A673 (cell line): ENCODE data around the gene CTIF. TPM values are rescaled to one million over a fixed set of nuclear protein-coding genes. Genes with fewer than 3 reads are reported as not detected.

Experiments
- BruUV-seq: library from RNA; stranded (reverse); fragments of 400-500 nt; replicated peaks from 2 replicates; lab custom pipeline; 2021; lab: Mats Ljungman, UMichigan
- CTCF ChIA-PET: fragments of 300-600 bp; sonication (Branson Sonifier 250); formaldehyde crosslinking; loops from one replicate; lab custom pipeline; 2022; ENCODE audit warnings: antibody characterized with exemption; lab: Charles Lee
- POLR2A ChIA-PET: fragments of 300-600 bp; sonication (Branson Sonifier 250); formaldehyde crosslinking; loops from one replicate; lab custom pipeline; 2022; ENCODE audit warnings: antibody characterized with exemption; ENCODE audit not compliant: low non-redundant PET; lab: Charles Lee
- DNase-seq: peaks from one replicate; pipeline ENCODE4 v3.0.0-alpha.2; 2015; ENCODE audit warnings: low spot score
- H3K27ac ChIP-seq: fragments of 200-600 bp; sonication (generic); 2 replicates; pipeline ENCODE4 v1.5.1; 2016; ENCODE audit warnings: mixed run types, low read depth, mild to moderate bottlenecking, mixed read lengths, antibody characterized with exemption, low read length; ENCODE audit not compliant: poor library complexity, severe bottlenecking
- H3K27me3 ChIP-seq: fragments of 200-600 bp; sonication (generic); replicated peaks from 2 replicates; pipeline ENCODE4 v1.6.1; 2017; ENCODE audit warnings: mixed run types, low read depth, mild to moderate bottlenecking, mixed read lengths, antibody characterized with exemption, low read length; ENCODE audit not compliant: insufficient read depth, poor library complexity
- H3K36me3 ChIP-seq: fragments of 200-600 bp; sonication (generic); 2 replicates; pipeline ENCODE4 v1.6.1; 2016; ENCODE audit warnings: mixed run types, mild to moderate bottlenecking, mixed read lengths, antibody characterized with exemption, low read length; ENCODE audit not compliant: insufficient read depth, poor library complexity, severe bottlenecking
- H3K4me1 ChIP-seq: fragments of 200-600 bp; sonication (generic); 2 replicates; pipeline ENCODE4 v1.6.1; 2017; ENCODE audit warnings: mixed run types, mild to moderate bottlenecking, mixed read lengths, antibody characterized with exemption, low read length; ENCODE audit not compliant: insufficient read depth, poor library complexity, severe bottlenecking
- H3K4me3 ChIP-seq: fragments of 200-600 bp; sonication (generic); 2 replicates; pipeline ENCODE4 v1.5.1; 2016; ENCODE audit warnings: low read depth, mixed run types, mild to moderate bottlenecking, mixed read lengths, low read length; ENCODE audit not compliant: poor library complexity, severe bottlenecking
- H3K9me3 ChIP-seq: fragments of 200-600 bp; sonication (generic); 2 replicates; pipeline ENCODE4 v1.6.1; 2016; ENCODE audit warnings: mixed run types, low read depth, mild to moderate bottlenecking, mixed read lengths, antibody characterized with exemption, low read length; ENCODE audit not compliant: poor library complexity, severe bottlenecking
- EZH2 ChIP-seq: fragments of 200-600 bp; sonication (generic); IDR thresholded peaks from 2 replicates; pipeline ENCODE4 v1.6.1; 2017; ENCODE audit warnings: borderline replicate concordance, low read depth, mild to moderate bottlenecking, mixed read lengths, antibody characterized with exemption, low read length; ENCODE audit not compliant: poor library complexity, severe bottlenecking
- intact Hi-C: fragments of 100-400 bp; cut with micrococcal nuclease; formaldehyde crosslinking; loops from one replicate; pipeline ENCODE4 v1.10.0; 2022; ENCODE audit not compliant: unreplicated experiment
- total RNA-seq: library from RNA; stranded (reverse); gene quantifications from 2 replicates; pipeline ENCODE4 v1.2.3, GENCODE V29; 2021
- TF ChIP-seq, protein P1 (sequence below): fragments of 300-800, 200-600 bp; sonication (generic); conservative IDR thresholded peaks from 2 replicates; pipeline ENCODE4 v1.5.1; 2017; ENCODE audit warnings: low read depth, mild to moderate bottlenecking, antibody characterized with exemption, low read length, moderate library complexity, mixed read lengths

CTIF gene
- total RNA-seq, 1 experiment from 2014 or later, result 23.5 TPM

DNA sequence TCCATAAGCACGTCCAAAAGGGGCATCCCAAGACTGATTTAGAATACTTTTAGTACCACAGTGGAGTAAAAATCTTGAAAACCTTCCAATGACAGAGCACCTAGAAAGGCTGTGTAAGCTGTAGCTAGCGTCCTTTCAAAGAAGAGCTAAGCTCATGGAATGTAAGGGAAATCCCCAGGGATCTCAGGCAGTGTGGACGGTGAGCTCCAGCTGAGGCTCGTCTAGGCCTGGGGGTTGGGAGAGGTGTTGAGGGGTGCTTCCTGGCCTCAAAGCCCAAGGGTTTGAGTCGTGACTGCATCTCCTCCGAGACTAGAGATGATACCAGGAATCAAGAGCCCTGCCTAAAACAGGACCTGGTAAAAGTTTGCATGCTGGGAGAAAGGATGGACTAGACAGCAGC lies 7.6 kb downstream of the CTIF start:
- POLR2A ChIA-PET, result no interaction called here

DNA sequence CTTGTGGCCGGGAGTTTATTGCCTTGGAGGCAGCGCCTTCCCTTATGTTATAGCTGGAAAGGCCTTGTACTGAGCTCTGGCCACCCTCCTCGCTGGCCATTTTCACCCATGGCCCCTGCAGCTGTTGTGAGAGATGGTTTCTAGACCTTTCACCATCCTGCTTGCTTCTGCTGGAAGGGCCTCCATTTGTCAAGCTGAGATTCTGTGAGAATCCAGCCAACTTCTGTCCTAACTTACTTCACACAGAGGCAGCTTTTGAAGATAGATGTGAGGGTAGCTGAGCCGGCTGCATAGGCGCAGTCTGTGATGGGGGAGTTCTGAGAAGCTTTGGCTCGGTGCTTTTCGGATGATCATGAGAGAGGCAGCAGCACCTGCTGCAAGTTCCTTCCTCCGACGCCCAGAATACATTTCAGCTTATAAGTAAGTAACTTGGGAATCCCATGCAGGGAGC lies 8.7 kb downstream of the CTIF start:
- H3K27me3 ChIP-seq, result no peaks in the 10 kb centered on the region
- POLR2A ChIA-PET, result no interaction called here
- no peaks in the 10 kb centered on the region for H3K36me3 ChIP-seq
- BruUV-seq, result no TSS peak
- H3K9me3 ChIP-seq, result no peaks in the 10 kb centered on the region
- intact Hi-C loops, result no loop called here
- no peak for DNase-seq
- no peak overlapping the region for H3K4me3 ChIP-seq
- peaks cover 36% of the 10 kb centered on the region for H3K4me1 ChIP-seq
- H3K27ac ChIP-seq, result peak overlapping the region; percentile 67
- no peak for TF ChIP-seq EZH2
- TF ChIP-seq, protein P1, sequence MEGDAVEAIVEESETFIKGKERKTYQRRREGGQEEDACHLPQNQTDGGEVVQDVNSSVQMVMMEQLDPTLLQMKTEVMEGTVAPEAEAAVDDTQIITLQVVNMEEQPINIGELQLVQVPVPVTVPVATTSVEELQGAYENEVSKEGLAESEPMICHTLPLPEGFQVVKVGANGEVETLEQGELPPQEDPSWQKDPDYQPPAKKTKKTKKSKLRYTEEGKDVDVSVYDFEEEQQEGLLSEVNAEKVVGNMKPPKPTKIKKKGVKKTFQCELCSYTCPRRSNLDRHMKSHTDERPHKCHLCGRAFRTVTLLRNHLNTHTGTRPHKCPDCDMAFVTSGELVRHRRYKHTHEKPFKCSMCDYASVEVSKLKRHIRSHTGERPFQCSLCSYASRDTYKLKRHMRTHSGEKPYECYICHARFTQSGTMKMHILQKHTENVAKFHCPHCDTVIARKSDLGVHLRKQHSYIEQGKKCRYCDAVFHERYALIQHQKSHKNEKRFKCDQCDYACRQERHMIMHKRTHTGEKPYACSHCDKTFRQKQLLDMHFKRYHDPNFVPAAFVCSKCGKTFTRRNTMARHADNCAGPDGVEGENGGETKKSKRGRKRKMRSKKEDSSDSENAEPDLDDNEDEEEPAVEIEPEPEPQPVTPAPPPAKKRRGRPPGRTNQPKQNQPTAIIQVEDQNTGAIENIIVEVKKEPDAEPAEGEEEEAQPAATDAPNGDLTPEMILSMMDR, result no peak
- CTCF ChIA-PET, result interaction anchor here (0.6 kb wide), 1 partner anchor 873 kb away, joined by 6 read pairs; no protein-coding TSS in a partner anchor

More for the DNA sequence above, 7.6 kb downstream of the CTIF start:
- peak overlapping the region; percentile 65 for H3K27ac ChIP-seq
- CTCF ChIA-PET, result no interaction called here
- no peak for TF ChIP-seq EZH2
- TF ChIP-seq, protein P1, result no peak
- intact Hi-C loops, result no loop called here
- H3K4me3 ChIP-seq, result no peak overlapping the region
- H3K4me1 ChIP-seq, result peaks cover 36% of the 10 kb centered on the region
- peak; percentile 40 for DNase-seq
- H3K36me3 ChIP-seq, result no peaks in the 10 kb centered on the region
- no peaks in the 10 kb centered on the region for H3K9me3 ChIP-seq
- no TSS peak for BruUV-seq
- H3K27me3 ChIP-seq, result no peaks in the 10 kb centered on the region

DNA sequence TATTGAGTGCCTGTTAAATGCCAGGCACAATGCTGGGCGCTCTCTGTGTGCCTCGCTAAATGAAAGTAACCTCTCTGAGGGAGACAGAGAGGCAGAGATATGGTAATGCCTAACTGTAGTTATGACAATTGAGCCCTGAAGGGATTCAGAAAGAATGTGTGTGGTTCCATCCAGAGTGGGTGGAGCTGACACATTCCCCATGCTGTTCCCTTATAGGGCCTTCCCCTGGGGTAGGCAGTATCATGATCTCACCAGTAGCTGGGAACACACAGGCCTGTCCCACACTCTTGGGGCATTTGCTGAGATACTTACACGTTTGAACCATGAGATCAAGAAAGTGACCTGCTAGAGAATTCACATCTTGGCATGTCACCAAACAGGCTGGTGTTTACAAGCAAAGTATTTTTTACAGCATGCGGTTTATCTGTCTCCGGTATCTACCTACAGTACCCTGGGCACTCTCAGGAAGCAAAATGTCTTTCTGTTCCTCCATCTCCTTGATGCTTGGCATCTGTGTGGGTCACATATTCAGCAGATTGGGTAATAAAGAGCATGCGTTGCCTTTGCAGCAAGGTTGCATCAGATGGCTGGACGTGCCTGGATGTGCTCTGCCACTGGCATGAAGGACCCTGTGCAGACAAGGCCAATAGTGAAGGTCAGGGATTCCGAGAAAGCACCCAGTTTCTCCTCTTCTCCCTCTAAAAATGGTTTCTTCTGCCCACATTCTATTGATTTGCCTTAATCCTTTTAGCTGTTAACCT lies 9.4 kb downstream of the CTIF start:
- DNase-seq, result peak; percentile 78
- Histone ChIP-seq H3K27me3 (no peaks in the 10 kb centered on the region), H3K4me1 (peaks cover 36% of the 10 kb centered on the region), H3K9me3 (no peaks in the 10 kb centered on the region), H3K36me3 (no peaks in the 10 kb centered on the region), H3K4me3 (no peak overlapping the region), H3K27ac (peak overlapping the region; percentile 67)
- no peak for TF ChIP-seq EZH2
- TF ChIP-seq, protein P1, result no peak
- intact Hi-C loops, result no loop called here
- POLR2A ChIA-PET, result no interaction called here
- CTCF ChIA-PET, result interaction anchor here (0.6 kb wide), 1 partner anchor 872 kb away, joined by 6 read pairs; no protein-coding TSS in a partner anchor
- no TSS peak for BruUV-seq
